Inflammatory macrophage (primary cell): ENCODE results near the gene WDR75.
"Not testable (repeated sequence)": the region's sequence is repeated elsewhere in the genome, so short reads cannot be mapped to it uniquely, and the experiment has no call there.

Source experiments
- DNase-seq, 2 donors: peaks; one replicate each; pipeline ENCODE4 v3.0.0-alpha.2; 2020 to 2022

Gene WDR75

GRCh38 chr2:189441709-189442074 lies 418 bp downstream of the WDR75 start:
- no peak for DNase-seq

- DNase-seq, result no peak
Measured at GRCh38 chr2:189442468-189442867, 1.2 kb downstream of the WDR75 start.

DNA sequence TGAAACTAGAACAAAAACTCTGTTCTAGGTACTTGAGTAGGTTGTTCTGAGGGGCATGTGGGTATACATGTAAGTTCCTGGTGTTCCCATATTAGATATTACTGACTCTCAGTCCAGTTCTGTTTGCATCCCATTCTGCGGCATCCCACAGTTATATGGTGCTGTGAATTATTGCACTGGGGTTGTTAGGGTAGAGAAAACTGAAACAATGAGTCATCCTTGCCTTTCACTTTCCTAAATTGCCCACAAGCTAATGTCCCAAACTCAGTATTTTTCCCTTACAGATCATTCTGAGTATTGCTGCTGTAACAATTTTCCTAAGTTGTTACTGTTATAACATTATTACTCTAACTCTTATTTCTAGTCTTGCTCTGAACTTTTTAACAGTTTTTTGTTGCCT lies 3.0 kb downstream of the WDR75 start:
- DNase-seq, result no peak

DNA sequence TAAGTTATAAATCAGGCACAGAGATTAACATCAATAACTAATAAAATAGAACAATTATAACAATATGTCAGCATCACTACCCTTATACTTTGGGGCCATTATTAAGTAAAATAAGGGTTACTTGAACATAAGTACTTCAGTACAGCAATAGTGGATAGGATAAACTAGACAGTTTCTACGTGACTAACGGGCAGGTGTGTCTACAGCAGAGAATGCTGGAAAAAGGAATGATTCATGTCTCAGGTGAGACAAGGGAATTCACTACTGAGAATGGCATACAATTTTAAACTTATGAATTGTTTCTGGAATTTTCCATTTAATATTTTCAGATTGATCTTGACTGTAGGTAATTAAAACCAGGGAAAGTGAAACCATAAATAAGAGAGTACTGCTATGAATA lies 5.5 kb downstream of the WDR75 start:
- DNase-seq, result no peak

- DNase-seq, result no peak
Measured at GRCh38 chr2:189454009-189454408, 12.7 kb downstream of the WDR75 start.

DNA sequence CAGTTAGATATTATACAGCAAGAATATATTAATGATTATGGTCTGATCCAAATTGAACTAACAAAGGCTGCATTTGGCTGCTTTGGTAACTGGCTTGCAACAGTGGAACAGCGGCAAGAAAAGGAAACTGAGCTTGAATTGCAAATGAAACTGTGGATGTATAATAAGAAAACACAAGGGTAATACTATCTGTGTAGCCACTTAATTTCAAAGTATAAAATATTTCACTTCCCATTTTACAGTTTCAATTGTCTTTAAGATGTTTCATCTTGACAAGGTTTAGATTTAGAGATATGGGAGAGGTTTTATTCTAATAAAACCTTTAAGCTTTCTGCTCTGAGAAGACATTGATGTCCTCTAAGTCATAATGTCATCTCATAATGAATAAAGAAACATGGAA lies 23.8 kb downstream of the WDR75 start:
- DNase-seq, result no peak

GRCh38 chr2:189465478-189465877 lies 24.2 kb downstream of the WDR75 start:
- no peak for DNase-seq

DNA sequence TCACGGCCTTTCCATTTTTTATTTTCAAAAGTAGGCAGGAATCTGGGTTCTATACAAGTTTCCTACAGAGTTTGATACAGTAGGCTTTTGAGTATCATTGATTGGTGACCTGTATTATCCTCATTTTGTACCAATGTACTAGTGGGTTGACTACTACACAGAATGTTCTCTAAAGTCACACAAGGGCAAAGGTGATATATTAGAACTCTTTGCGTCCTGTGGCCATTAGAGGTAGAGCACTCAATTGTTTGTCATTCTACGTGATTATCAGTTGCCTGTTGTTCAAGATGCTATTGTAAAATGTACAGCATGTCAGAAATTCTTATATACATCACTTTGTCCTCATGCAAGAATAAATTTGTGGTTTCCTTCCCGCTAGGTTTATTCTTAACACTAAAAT lies 24.8 kb downstream of the WDR75 start:
- DNase-seq, result no peak

DNA sequence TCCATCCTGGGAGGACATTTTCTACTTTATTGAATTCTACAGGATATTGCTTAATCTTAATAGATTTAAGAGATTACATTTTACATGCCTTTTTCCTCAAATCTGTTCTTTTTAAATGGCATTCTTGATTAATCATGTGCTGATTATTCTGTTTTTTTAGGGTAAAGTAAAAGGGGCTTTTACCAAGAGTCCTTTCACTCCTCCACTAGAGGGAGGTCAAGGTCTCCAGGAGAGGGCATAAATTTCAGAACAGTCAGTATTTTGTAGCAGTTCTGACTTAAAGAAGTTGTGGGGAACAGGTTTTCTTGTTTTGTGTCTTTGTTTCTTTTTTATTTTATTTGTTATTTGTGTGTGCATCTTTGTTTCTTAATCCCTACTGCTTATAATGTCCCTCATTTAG lies 25.4 kb downstream of the WDR75 start:
- peak; percentile 46 to 50 for DNase-seq

- DNase-seq, result no peak
Measured at GRCh38 chr2:189467160-189467559, 25.9 kb downstream of the WDR75 start.

GRCh38 chr2:189467593-189467992 lies 26.3 kb downstream of the WDR75 start:
- DNase-seq, result no peak

GRCh38 chr2:189474526-189474925 lies 33.3 kb downstream of the WDR75 start:
- DNase-seq, result no peak

GRCh38 chr2:189477756-189478155 lies 36.5 kb downstream of the WDR75 start:
- no peak for DNase-seq

GRCh38 chr2:189478289-189478688 lies 37.0 kb downstream of the WDR75 start:
- DNase-seq, result not testable (repeated sequence)

GRCh38 chr2:189481071-189481470 lies 39.8 kb downstream of the WDR75 start:
- DNase-seq, result no peak

DNA sequence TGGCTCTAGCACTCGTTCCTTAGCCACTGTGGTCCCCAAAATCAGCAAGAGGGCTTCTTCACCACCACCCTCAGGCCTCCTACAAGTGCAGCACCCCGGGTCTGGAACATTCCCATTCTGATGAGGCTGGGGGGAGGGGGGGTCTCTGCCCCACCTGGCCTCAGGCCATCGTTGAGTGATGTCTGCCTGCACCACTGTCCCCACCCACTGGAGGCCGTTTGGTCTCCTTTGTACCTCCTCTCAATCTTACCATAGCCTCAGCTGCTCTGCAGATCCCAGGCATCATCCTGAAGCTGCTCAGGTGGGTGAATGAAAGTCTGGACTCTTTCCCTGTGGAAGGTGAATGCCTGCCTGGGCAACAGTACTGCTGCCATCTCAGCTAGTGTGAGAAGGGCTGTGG lies 42.3 kb downstream of the WDR75 start:
- no peak for DNase-seq

GRCh38 chr2:189483980-189484740 lies 42.9 kb downstream of the WDR75 start:
- no peak for DNase-seq

GRCh38 chr2:189485146-189485545 lies 43.9 kb downstream of the WDR75 start:
- no peak for DNase-seq

- DNase-seq, result no peak
Measured at GRCh38 chr2:189486237-189486770, 45.0 kb downstream of the WDR75 start.

- no peak for DNase-seq
Measured at GRCh38 chr2:189487283-189488007, 46.2 kb downstream of the WDR75 start.

GRCh38 chr2:189488008-189488310 lies 46.7 kb downstream of the WDR75 start:
- no peak for DNase-seq

- DNase-seq, result no peak
Measured at GRCh38 chr2:189492451-189492850, 51.2 kb downstream of the WDR75 start.

GRCh38 chr2:189498205-189498604 lies 56.9 kb downstream of the WDR75 start:
- no peak for DNase-seq

- DNase-seq, result no peak
Measured at GRCh38 chr2:189499137-189499536, 57.9 kb downstream of the WDR75 start.
